ENCODE data around the gene CACUL1.

Gene CACUL1

GRCh38 chr10:118732245-118733165, 22.3 kb downstream of the CACUL1 start:
- DNase-seq (ENCODE audit: low spot score) (no peak), FAIRE-seq (no peak)

GRCh38 chr10:118730756-118731456, 23.9 kb downstream of the CACUL1 start:
- DNase-seq (ENCODE audit: low spot score), result no peak
- no peak for FAIRE-seq

GRCh38 chr10:118729641-118730258, 25.0 kb downstream of the CACUL1 start:
- FAIRE-seq (no peak), DNase-seq (ENCODE audit: low spot score) (no peak)

- DNase-seq (ENCODE audit: low spot score) (no peak), FAIRE-seq (no peak)
Observed at GRCh38 chr10:118729200-118729599, 25.6 kb downstream of the CACUL1 start.

GRCh38 chr10:118725886-118726500, 28.8 kb downstream of the CACUL1 start:
- DNase-seq (ENCODE audit: low spot score), result no peak

GRCh38 chr10:118723466-118723865, 31.3 kb downstream of the CACUL1 start:
- FAIRE-seq, result no peak
- DNase-seq (ENCODE audit: low spot score), result no peak

More at GRCh38 chr10:118725886-118726500, 28.8 kb downstream of the CACUL1 start:
- FAIRE-seq, result no peak

GRCh38 chr10:118721539-118721876, 33.3 kb downstream of the CACUL1 start:
- no peak for DNase-seq (ENCODE audit: low spot score)
- no peak for FAIRE-seq

GRCh38 chr10:118720685-118721538, 33.9 kb downstream of the CACUL1 start:
- no peak for FAIRE-seq
- peak; percentile 27 for DNase-seq (ENCODE audit: low spot score)

- FAIRE-seq (no peak), DNase-seq (ENCODE audit: low spot score) (no peak)
Observed at GRCh38 chr10:118714366-118714765, 40.4 kb downstream of the CACUL1 start.

GRCh38 chr10:118712930-118713634, 41.7 kb downstream of the CACUL1 start:
- FAIRE-seq, result no peak
- DNase-seq (ENCODE audit: low spot score), result no peak

- no peak for FAIRE-seq
- no peak for DNase-seq (ENCODE audit: low spot score)
Observed at GRCh38 chr10:118712080-118712479, 42.7 kb downstream of the CACUL1 start.

GRCh38 chr10:118710487-118710886, 44.3 kb downstream of the CACUL1 start:
- no peak for DNase-seq (ENCODE audit: low spot score)
- no peak for FAIRE-seq

- no peak for DNase-seq (ENCODE audit: low spot score)
- no peak for FAIRE-seq
Observed at GRCh38 chr10:118708571-118708970, 46.2 kb downstream of the CACUL1 start.

GRCh38 chr10:118704711-118705110, 50.1 kb downstream of the CACUL1 start:
- DNase-seq (ENCODE audit: low spot score) (no peak), FAIRE-seq (no peak)

GRCh38 chr10:118701529-118702323, 53.0 kb downstream of the CACUL1 start:
- no peak for FAIRE-seq
- DNase-seq (ENCODE audit: low spot score), result no peak

GRCh38 chr10:118698421-118698820, 56.3 kb downstream of the CACUL1 start:
- no peak for FAIRE-seq

GRCh38 chr10:118694848-118695247, 59.9 kb downstream of the CACUL1 start:
- FAIRE-seq (no peak), DNase-seq (ENCODE audit: low spot score) (no peak)

More at GRCh38 chr10:118698421-118698820, 56.3 kb downstream of the CACUL1 start:
- peak; percentile 69 for DNase-seq (ENCODE audit: low spot score)

GRCh38 chr10:118692872-118693271, 61.9 kb downstream of the CACUL1 start:
- no peak for DNase-seq (ENCODE audit: low spot score)
- FAIRE-seq, result no peak
